PC-9 (cell line): ENCODE results near the gene ST3GAL2. TPM values are rescaled to one million over a fixed set of nuclear protein-coding genes. Genes with fewer than 3 reads are reported as not detected.
A peak's percentile ranks its signal among the peaks of the same experiment; 100 is the strongest.

ENCODE experiments used
- BruUV-seq: library from RNA; stranded (reverse); fragments of 400-500 nt; replicated peaks from 2 replicates; lab custom pipeline; 2021; lab: Mats Ljungman, UMichigan
- CTCF ChIA-PET: fragments of 300-600 bp; sonication (Branson Sonifier 250); formaldehyde crosslinking; loops from one replicate; lab custom pipeline; 2022; ENCODE audit warnings: antibody characterized with exemption; lab: Charles Lee
- POLR2A ChIA-PET: fragments of 300-600 bp; sonication (Branson Sonifier 250); formaldehyde crosslinking; loops from one replicate; lab custom pipeline; 2022; ENCODE audit warnings: antibody characterized with exemption; ENCODE audit not compliant: unreplicated experiment; lab: Charles Lee
- DNase-seq, 2 experiments: peaks; one replicate each; pipeline versions ENCODE4 v3.0.0 to v3.0.0-alpha.2; 2015 to 2022; ENCODE audit warnings: mixed read lengths in 1 of 2
- H2AFZ ChIP-seq: fragments of 200-600 bp; sonication (generic); 2 replicates; pipeline ENCODE4 v1.8.1; 2017; ENCODE audit warnings: antibody characterized with exemption
- H3F3A ChIP-seq: fragments of 200-600 bp; sonication (generic); 2 replicates; pipeline ENCODE4 v1.8.1; 2017; ENCODE audit warnings: antibody characterized with exemption, mild to moderate bottlenecking, low read depth; ENCODE audit not compliant: insufficient read depth
- H3K27ac ChIP-seq: fragments of 200-600 bp; sonication (generic); 2 replicates; pipeline ENCODE4 v1.6.1; 2016; ENCODE audit warnings: mixed run types
- H3K27me3 ChIP-seq: fragments of 200-600 bp; sonication (generic); 2 replicates; pipeline ENCODE4 v1.6.1; 2016; ENCODE audit warnings: low read depth, mixed run types; ENCODE audit not compliant: insufficient read depth
- H3K36me3 ChIP-seq: fragments of 200-600 bp; sonication (generic); 2 replicates; pipeline ENCODE4 v1.6.1; 2016; ENCODE audit warnings: low read depth, mixed run types
- H3K4me1 ChIP-seq: fragments of 200-600 bp; sonication (generic); replicated peaks from 2 replicates; pipeline ENCODE4 v1.6.1; 2016; ENCODE audit warnings: mixed run types; ENCODE audit not compliant: insufficient read depth
- H3K4me2 ChIP-seq: fragments of 200-600 bp; sonication (generic); 2 replicates; pipeline ENCODE4 v1.6.1; 2017; ENCODE audit warnings: mixed run types
- H3K4me3 ChIP-seq: fragments of 200-600 bp; sonication (generic); 2 replicates; pipeline ENCODE4 v1.6.1; 2016; ENCODE audit warnings: mixed run types
- H3K79me2 ChIP-seq: fragments of 200-600 bp; sonication (generic); 2 replicates; pipeline ENCODE4 v1.6.1; 2017; ENCODE audit warnings: low read depth, mixed run types
- H3K9me2 ChIP-seq: fragments of 200-600 bp; sonication (generic); 2 replicates; pipeline ENCODE4 v1.8.1; 2017; ENCODE audit warnings: mild to moderate bottlenecking; ENCODE audit not compliant: insufficient read depth
- H3K9me3 ChIP-seq: fragments of 200-600 bp; sonication (generic); 2 replicates; pipeline ENCODE4 v1.8.1; 2016; ENCODE audit warnings: low read depth; ENCODE audit not compliant: insufficient read depth
- H4K20me1 ChIP-seq: fragments of 200-600 bp; sonication (generic); 2 replicates; pipeline ENCODE4 v1.8.1; 2017; ENCODE audit not compliant: insufficient read depth
- EZH2 ChIP-seq: fragments of 200-600 bp; sonication (generic); IDR thresholded peaks from 2 replicates; pipeline ENCODE4 v1.8.0; 2017; ENCODE audit warnings: antibody characterized with exemption, low read depth
- intact Hi-C: fragments of 100-400 bp; cut with micrococcal nuclease; formaldehyde crosslinking; loops from one replicate; pipeline ENCODE4 v1.10.0; 2022; ENCODE audit not compliant: unreplicated experiment
- total RNA-seq: library from RNA; stranded (reverse); gene quantifications from 2 replicates; pipeline ENCODE4 v1.2.3, GENCODE V29; 2021
- TF ChIP-seq, protein P1 (sequence below): fragments of 200-600 bp; sonication (generic); conservative IDR thresholded peaks from 2 replicates; pipeline ENCODE4 v1.6.1; 2017; ENCODE audit warnings: mixed run types, antibody characterized with exemption, mild to moderate bottlenecking, moderate library complexity

ST3GAL2 gene
- total RNA-seq, 1 experiment from 2014 or later, result 9.7 TPM

DNA sequence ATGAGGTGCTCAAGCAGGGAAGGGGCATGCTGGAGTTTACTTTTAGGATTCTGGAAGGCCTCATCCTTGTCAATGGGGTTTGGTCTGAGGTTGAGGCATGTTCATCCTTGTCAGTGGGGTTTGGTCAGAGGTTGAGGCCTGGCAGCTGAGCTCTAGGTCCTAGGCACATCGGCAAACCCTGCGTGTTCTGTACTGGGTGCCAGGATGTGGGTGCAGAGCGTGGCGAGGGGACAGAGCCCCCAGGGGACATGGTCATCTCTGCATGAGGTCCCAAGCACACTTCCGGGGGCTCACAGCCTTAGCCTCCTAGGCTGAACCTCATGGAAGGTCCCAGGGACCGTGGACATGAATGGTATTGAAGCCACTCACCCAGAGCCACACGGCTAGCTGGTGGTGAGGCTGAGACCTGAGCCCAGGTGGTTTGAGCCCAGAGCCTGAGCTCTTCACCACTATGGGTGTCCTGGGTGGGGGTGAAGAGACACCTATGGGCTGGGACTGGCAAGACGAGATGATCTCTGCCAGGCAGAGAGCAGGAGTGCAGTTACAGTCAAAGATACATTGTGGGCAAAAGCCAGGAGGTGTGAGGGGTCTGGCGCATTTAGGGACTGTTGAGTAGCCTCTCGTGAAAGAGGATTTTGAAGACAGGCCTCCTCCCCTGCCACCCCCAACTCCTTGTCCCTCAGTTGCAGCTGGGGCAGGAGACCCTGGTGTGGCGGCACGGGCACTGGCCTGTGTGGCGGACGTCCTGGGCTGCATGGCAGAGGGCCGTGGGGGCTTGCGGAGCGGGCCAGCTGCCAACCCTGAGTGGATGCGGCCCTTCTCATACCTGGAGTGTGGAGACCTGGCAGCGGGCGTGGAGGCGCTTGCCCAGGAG, 34.8 kb upstream of the ST3GAL2 start:
- H3K4me1 ChIP-seq, result peaks cover 30% of the 10 kb centered on the region
- H3K9me3 ChIP-seq, result no peaks in the 10 kb centered on the region
- H3K27ac ChIP-seq, result no peak overlapping the region
- TF ChIP-seq, protein P1, sequence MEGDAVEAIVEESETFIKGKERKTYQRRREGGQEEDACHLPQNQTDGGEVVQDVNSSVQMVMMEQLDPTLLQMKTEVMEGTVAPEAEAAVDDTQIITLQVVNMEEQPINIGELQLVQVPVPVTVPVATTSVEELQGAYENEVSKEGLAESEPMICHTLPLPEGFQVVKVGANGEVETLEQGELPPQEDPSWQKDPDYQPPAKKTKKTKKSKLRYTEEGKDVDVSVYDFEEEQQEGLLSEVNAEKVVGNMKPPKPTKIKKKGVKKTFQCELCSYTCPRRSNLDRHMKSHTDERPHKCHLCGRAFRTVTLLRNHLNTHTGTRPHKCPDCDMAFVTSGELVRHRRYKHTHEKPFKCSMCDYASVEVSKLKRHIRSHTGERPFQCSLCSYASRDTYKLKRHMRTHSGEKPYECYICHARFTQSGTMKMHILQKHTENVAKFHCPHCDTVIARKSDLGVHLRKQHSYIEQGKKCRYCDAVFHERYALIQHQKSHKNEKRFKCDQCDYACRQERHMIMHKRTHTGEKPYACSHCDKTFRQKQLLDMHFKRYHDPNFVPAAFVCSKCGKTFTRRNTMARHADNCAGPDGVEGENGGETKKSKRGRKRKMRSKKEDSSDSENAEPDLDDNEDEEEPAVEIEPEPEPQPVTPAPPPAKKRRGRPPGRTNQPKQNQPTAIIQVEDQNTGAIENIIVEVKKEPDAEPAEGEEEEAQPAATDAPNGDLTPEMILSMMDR, result no peak
- no peak for TF ChIP-seq EZH2
- H2AFZ ChIP-seq, result no peak overlapping the region
- no TSS peak for BruUV-seq
- peaks cover 17% of the 10 kb centered on the region for H3F3A ChIP-seq
- H3K36me3 ChIP-seq, result no peaks in the 10 kb centered on the region
- intact Hi-C loops, result loop anchor here (5.0 kb wide), 1 partner anchor 76 kb away; no protein-coding TSS in a partner anchor
- ChIA-PET CTCF (interaction anchor here (0.5 kb wide), 1 partner anchor 179 kb away, joined by 12 read pairs; no protein-coding TSS in a partner anchor), POLR2A (no interaction called here)
- H4K20me1 ChIP-seq, result no peaks in the 10 kb centered on the region
- DNase-seq, result no peak
- H3K4me3 ChIP-seq, result no peak overlapping the region
- H3K9me2 ChIP-seq, result no peaks in the 10 kb centered on the region
- no peaks in the 10 kb centered on the region for H3K27me3 ChIP-seq
- H3K79me2 ChIP-seq, result no peaks in the 10 kb centered on the region
- H3K4me2 ChIP-seq, result no peak overlapping the region

DNA sequence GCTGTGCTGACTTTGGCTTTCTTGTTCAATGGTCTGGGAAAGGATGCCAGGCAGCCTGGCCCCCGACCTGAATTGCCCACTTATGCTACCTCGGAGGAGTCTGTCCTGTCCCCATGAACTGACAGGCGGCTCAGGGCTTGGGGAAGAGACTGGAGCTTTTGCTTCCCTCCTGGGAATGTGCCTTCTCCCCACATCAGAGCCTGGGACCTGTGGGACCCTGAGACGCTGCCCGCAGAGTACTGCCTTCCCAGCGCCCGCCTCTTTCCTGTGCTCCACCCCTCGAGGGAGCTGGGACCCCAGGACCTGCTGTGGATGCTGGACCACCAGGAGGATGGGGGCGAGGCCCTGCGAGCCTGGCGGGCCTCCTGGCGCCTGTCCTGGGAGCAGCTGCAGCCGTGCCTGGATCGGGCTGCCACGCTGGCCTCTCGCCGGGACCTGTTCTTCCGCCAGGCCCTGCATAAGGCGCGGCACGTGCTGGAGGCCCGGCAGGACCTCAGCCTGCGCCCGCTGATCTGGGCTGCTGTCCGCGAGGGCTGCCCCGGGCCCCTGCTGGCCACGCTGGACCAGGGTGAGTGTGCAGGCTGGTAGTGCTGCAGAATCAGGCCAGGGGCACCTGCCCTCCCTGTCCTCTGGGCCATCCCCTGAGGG, 34.0 kb upstream of the ST3GAL2 start:
- H3K9me3 ChIP-seq, result no peaks in the 10 kb centered on the region
- POLR2A ChIA-PET, result no interaction called here
- no TSS peak for BruUV-seq
- no peaks in the 10 kb centered on the region for H3K36me3 ChIP-seq
- no peaks in the 10 kb centered on the region for H3K79me2 ChIP-seq
- intact Hi-C loops, result loop anchor here (5.0 kb wide), 1 partner anchor 76 kb away; no protein-coding TSS in a partner anchor
- TF ChIP-seq, protein P1, result no peak
- TF ChIP-seq EZH2, result no peak
- H3K27ac ChIP-seq, result no peak overlapping the region
- CTCF ChIA-PET, result interaction anchor here (0.5 kb wide), 1 partner anchor 180 kb away, joined by 12 read pairs; no protein-coding TSS in a partner anchor
- peaks cover 17% of the 10 kb centered on the region for H3F3A ChIP-seq
- no peak overlapping the region for H2AFZ ChIP-seq
- no peaks in the 10 kb centered on the region for H3K9me2 ChIP-seq
- H3K4me1 ChIP-seq, result peaks cover 30% of the 10 kb centered on the region
- no peak overlapping the region for H3K4me2 ChIP-seq
- H3K4me3 ChIP-seq, result no peak overlapping the region
- H3K27me3 ChIP-seq, result no peaks in the 10 kb centered on the region
- H4K20me1 ChIP-seq, result no peaks in the 10 kb centered on the region
- no peak for DNase-seq

DNA sequence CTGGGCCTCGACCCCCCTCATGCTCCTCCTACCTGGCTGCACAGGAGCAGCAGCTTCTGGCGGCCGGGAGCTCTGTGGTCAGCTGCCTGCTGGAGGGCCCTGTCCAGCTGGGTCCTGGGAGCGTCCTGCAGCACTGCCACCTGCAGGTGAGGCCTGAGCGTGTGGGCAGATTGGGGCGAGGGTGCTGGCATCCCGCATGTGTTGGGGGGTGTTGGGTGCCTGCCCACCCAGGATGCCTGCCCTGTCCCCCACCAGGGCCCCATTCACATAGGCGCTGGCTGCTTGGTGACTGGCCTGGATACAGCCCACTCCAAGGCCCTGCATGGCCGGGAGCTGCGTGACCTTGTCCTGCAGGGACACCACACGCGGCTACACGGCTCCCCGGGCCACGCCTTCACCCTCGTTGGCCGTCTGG, 32.0 kb upstream of the ST3GAL2 start:
- H3K27ac ChIP-seq, result no peak overlapping the region
- DNase-seq, result peak in 1 of 2 experiments; percentile 37
- no peak overlapping the region for H2AFZ ChIP-seq
- H3K27me3 ChIP-seq, result no peaks in the 10 kb centered on the region
- peaks cover 12% of the 10 kb centered on the region for H3K4me1 ChIP-seq
- H3K9me2 ChIP-seq, result no peaks in the 10 kb centered on the region
- H3K4me2 ChIP-seq, result no peak overlapping the region
- intact Hi-C loops, result loop anchor here (5.0 kb wide), 1 partner anchor 74 kb away; no protein-coding TSS in a partner anchor
- no peak overlapping the region for H3K4me3 ChIP-seq
- H3K9me3 ChIP-seq, result no peaks in the 10 kb centered on the region
- H4K20me1 ChIP-seq, result no peaks in the 10 kb centered on the region
- no peaks in the 10 kb centered on the region for H3K79me2 ChIP-seq
- no peaks in the 10 kb centered on the region for H3K36me3 ChIP-seq
- POLR2A ChIA-PET, result interaction anchor here (0.6 kb wide), 1 partner anchor 89 kb away, joined by 8 read pairs; no protein-coding TSS in a partner anchor
- no peak for TF ChIP-seq EZH2
- TF ChIP-seq, protein P1, result peak; percentile 58
- CTCF ChIA-PET, result interaction anchor here (0.6 kb wide), 1 partner anchor 101 kb away, joined by 4 read pairs; no protein-coding TSS in a partner anchor
- peaks cover 3% of the 10 kb centered on the region; the same call in 1 of the 2 replicates for H3F3A ChIP-seq
- BruUV-seq, result no TSS peak
